ENCODE measurements around the gene CPVL. TPM values are rescaled to one million over a fixed set of nuclear protein-coding genes. Genes with fewer than 3 reads are reported as not detected.

The CPVL gene
- total RNA-seq, 2 experiments from 2014 or later, result not detected

DNA sequence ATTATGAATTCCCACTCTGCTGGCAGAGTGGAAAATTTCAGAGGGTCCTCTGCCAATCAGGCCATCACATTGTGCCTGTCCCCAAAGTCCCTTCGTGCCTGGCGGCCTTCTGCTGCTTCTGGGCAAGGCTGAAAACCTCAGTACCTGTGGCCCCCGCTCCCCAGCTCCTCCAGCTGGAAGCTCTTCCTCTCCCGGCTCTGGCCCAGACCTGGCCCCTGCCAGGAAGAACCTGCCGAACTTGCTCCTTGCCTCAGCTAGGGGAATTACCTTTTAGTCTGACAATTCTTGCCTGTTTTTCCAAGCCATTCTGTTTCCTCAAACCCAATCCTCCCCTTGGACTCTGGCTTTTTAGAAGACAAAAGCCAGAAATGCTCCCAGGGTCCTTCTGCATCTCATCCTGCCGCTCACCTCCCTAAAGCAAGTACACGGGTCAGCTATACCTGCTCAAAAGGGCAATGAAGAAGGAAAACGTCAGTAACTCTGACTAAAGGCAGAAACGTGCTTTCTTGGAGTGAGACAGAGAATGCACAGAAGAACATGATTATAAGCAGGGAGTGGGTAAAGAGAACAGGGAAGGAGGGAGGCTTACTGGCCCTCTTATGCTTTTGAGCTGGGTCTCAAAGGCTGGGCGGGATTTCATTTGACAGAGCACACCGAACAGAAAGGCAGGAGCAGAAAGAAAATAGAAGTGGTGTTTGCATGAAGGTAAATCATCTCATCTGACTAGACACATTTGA is 160.1 kb downstream of the CPVL start:
- ChIA-PET POLR2A (no interaction called here), CTCF (interaction anchor here (1.0 kb wide), 1 partner anchor 29 kb away, joined by 3 read pairs; no protein-coding TSS in a partner anchor)
- intact Hi-C loops (cut with micrococcal nuclease), result no loop called here
- ATAC-seq (no peak), DNase-seq (no peak)
- H3K27me3 Mint-ChIP-seq, result peaks cover 4% of the 10 kb centered on the region
- TF ChIP-seq, protein P1, sequence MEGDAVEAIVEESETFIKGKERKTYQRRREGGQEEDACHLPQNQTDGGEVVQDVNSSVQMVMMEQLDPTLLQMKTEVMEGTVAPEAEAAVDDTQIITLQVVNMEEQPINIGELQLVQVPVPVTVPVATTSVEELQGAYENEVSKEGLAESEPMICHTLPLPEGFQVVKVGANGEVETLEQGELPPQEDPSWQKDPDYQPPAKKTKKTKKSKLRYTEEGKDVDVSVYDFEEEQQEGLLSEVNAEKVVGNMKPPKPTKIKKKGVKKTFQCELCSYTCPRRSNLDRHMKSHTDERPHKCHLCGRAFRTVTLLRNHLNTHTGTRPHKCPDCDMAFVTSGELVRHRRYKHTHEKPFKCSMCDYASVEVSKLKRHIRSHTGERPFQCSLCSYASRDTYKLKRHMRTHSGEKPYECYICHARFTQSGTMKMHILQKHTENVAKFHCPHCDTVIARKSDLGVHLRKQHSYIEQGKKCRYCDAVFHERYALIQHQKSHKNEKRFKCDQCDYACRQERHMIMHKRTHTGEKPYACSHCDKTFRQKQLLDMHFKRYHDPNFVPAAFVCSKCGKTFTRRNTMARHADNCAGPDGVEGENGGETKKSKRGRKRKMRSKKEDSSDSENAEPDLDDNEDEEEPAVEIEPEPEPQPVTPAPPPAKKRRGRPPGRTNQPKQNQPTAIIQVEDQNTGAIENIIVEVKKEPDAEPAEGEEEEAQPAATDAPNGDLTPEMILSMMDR (IDR thresholded peaks at IDR 0.05), result no peak
- H3K27ac Mint-ChIP-seq, result no peak overlapping the region
- H3K4me3 Mint-ChIP-seq, result no peak overlapping the region
- no peaks in the 10 kb centered on the region for H3K36me3 Mint-ChIP-seq (ENCODE audit: low read depth)
- H3K4me1 Mint-ChIP-seq (ENCODE audit: low read depth), result no peaks in the 10 kb centered on the region
- no peaks in the 10 kb centered on the region for H3K9me3 Mint-ChIP-seq

DNA sequence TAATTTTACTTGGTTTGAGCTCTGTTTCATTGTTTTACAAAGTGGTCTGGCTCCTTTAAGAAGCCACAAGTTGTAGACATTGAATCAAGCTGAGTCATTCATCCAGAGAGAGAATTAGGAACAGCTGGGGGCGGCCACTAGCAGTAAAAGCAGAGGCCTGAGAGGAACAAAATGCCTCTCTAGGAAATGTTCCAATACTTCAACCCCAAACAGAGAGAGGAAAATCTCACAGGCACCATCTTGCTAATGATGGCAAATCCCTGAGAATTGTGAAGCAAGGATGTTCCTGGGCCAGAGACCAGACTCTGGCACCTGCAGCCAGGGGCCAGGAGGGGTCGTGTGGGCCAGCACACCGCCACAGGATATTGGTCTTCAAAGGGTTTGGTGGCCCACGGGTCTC is 161.7 kb downstream of the CPVL start:
- ChIA-PET CTCF (no interaction called here), POLR2A (no interaction called here)
- Mint-ChIP-seq H3K27ac (no peak overlapping the region), H3K9me3 (no peaks in the 10 kb centered on the region), H3K27me3 (peaks cover 12% of the 10 kb centered on the region), H3K4me1 (ENCODE audit: low read depth) (no peaks in the 10 kb centered on the region), H3K36me3 (ENCODE audit: low read depth) (no peaks in the 10 kb centered on the region), H3K4me3 (no peak overlapping the region)
- no peak for ATAC-seq
- DNase-seq, result no peak
- TF ChIP-seq, protein P1 (IDR thresholded peaks at IDR 0.05), result no peak
- intact Hi-C loops (cut with micrococcal nuclease), result no loop called here

DNA sequence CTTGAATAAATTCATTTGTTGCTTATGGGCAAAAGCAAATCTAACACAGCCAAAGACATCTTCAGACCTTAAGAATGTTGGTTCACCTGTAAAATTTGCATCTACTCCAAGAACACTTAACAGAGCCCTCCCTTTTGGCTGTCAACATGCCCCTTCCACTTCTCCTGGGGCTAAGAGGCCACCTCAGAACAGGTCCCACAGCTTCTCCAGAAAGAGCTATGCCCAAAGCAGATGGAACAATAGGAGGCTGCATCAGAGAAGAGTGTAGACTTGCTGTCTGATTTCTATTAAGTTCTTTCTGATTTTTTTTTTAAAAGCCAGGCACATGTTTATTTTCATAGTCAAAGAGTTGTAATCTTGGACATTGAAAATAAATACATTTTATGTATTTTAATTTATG is 162.1 kb downstream of the CPVL start:
- TF ChIP-seq, protein P1 (IDR thresholded peaks at IDR 0.05), result no peak
- DNase-seq (no peak), ATAC-seq (no peak)
- Mint-ChIP-seq H3K36me3 (ENCODE audit: low read depth) (no peaks in the 10 kb centered on the region), H3K4me1 (ENCODE audit: low read depth) (no peaks in the 10 kb centered on the region), H3K27me3 (peaks cover 12% of the 10 kb centered on the region), H3K4me3 (no peak overlapping the region), H3K27ac (no peak overlapping the region), H3K9me3 (no peaks in the 10 kb centered on the region)
- POLR2A ChIA-PET, result no interaction called here
- CTCF ChIA-PET, result no interaction called here
- intact Hi-C loops (cut with micrococcal nuclease), result no loop called here

DNA sequence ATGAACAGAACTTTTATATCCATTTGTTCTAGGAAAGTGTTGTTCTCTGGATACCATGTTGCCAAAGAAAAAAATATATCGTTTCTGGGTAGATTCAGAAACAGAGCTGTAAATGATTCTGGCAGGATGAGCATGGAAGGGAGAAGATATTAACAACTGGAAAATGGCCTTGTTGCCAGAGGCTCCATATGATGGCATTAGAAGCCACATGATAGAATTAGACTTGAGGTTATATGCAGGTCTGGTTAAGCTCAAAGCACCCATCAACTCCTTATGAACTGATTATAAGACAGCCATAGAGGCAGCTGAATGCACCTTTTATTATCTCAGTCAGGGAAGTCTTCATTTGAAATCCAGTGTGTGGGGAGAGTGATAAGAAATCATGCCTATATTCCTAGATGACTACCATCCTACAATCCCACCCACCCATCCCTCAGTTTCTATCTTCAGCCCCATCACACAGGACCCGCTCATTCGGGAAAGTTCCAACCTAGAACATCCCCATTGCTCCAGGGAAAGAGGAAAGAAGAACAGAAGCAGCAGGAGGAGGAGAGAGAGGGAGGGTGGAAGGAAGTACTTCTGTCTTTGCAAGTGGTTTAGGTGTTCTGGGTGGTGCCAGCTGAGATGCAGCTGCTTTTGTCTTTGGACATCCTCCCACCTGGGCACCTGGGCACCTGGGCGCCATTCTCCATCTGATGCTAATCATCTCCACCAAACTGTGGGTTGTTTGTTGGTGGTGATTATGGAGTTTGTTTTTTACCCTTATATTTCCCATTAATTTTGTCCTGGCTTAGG is 162.7 kb downstream of the CPVL start:
- CTCF ChIA-PET, result interaction anchor here (1.1 to 2.7 kb wide), 2 partner anchors 61 to 123 kb away, joined by 3 to 8 read pairs; no protein-coding TSS in a partner anchor
- no peaks in the 10 kb centered on the region for H3K36me3 Mint-ChIP-seq (ENCODE audit: low read depth)
- TF ChIP-seq, protein P1 (IDR thresholded peaks at IDR 0.05), result no peak
- H3K4me1 Mint-ChIP-seq (ENCODE audit: low read depth), result no peaks in the 10 kb centered on the region
- no peak overlapping the region for H3K4me3 Mint-ChIP-seq
- intact Hi-C loops (cut with micrococcal nuclease), result no loop called here
- no peaks in the 10 kb centered on the region for H3K9me3 Mint-ChIP-seq
- POLR2A ChIA-PET, result no interaction called here
- DNase-seq (no peak), ATAC-seq (no peak)
- H3K27ac Mint-ChIP-seq, result no peak overlapping the region
- H3K27me3 Mint-ChIP-seq, result peaks cover 9% of the 10 kb centered on the region

DNA sequence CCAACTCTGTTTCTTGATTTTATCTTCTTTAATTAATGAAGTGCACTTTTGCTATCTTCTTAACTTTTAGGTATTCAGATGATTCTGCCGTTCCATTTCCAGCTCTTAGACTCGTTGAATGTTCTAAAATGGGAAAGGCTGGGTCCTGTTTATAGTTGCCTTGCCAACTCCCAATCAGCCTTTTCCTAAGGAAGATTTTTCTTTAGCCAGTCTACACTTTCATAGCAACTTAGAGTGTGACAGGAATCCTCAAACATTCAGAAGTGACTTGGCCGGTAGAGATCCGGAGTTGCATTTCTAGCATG is 165.2 kb downstream of the CPVL start:
- H3K27ac Mint-ChIP-seq, result no peak overlapping the region
- H3K4me3 Mint-ChIP-seq, result no peak overlapping the region
- CTCF ChIA-PET, result interaction anchor here (0.8 to 2.7 kb wide), 3 partner anchors 24 to 208 kb away, joined by 3 to 8 read pairs (median 4); no protein-coding TSS in a partner anchor
- H3K27me3 Mint-ChIP-seq, result peaks cover 9% of the 10 kb centered on the region
- POLR2A ChIA-PET, result no interaction called here
- DNase-seq (no peak), ATAC-seq (no peak)
- H3K9me3 Mint-ChIP-seq, result no peaks in the 10 kb centered on the region
- H3K4me1 Mint-ChIP-seq (ENCODE audit: low read depth), result no peaks in the 10 kb centered on the region
- H3K36me3 Mint-ChIP-seq (ENCODE audit: low read depth), result no peaks in the 10 kb centered on the region
- TF ChIP-seq, protein P1 (IDR thresholded peaks at IDR 0.05), result no peak
- intact Hi-C loops (cut with micrococcal nuclease), result no loop called here

All from activated CD8-positive, alpha-beta T cell treated with anti-CD3 and anti-CD28 coated beads for 36 hours (primary cell).